ENCODE measurements around the gene TTLL9. TPM values are rescaled to one million over a fixed set of nuclear protein-coding genes. Genes with fewer than 3 reads are reported as not detected.

TTLL9 gene
- total RNA-seq, 3 donors from 2014 or later, result 0.16 to 2.9 (median 0.98) TPM

- no peak for TF ChIP-seq CTCF (IDR thresholded peaks at IDR 0.05)
- no peak for TF ChIP-seq POLR2A (IDR thresholded peaks at IDR 0.05)
- no peak for TF ChIP-seq POLR2AphosphoS5 (IDR thresholded peaks at IDR 0.05)
- intact Hi-C loops (cut with DNase I; ENCODE audit: low total_unique reads), result loop anchor here (10.0 kb wide), 2 partner anchors 95 to 1135 kb away; partner anchors contain the start of gene PDRG1
- Histone ChIP-seq H3K9me3 (no peaks in the 10 kb centered on the region), H3K27me3 (peaks cover 0 to 8% of the 10 kb centered on the region in 2 donors), H3K36me3 (no peaks in the 10 kb centered on the region), H3K4me1 (no peaks in the 10 kb centered on the region), H3K4me3 (no peak overlapping the region), H3K27ac (no peak overlapping the region)
- no peak for DNase-seq (ENCODE audit: low spot score in 2 of 2)
Measured at GRCh38 chr20:31859998-31860380, 10.4 kb upstream of the TTLL9 start.

- Histone ChIP-seq H3K27me3 (peaks cover 0 to 8% of the 10 kb centered on the region in 2 donors), H3K9me3 (no peaks in the 10 kb centered on the region), H3K4me1 (no peaks in the 10 kb centered on the region), H3K27ac (no peak overlapping the region), H3K36me3 (no peaks in the 10 kb centered on the region), H3K4me3 (peak overlapping the region; percentile 41 to 78 (median 61))
- intact Hi-C loops (cut with DNase I; ENCODE audit: low total_unique reads), result no loop called here
- peak in 1 of 2 donors; percentile 54 for DNase-seq (ENCODE audit: low spot score in 2 of 2)
- no peak for TF ChIP-seq CTCF (IDR thresholded peaks at IDR 0.05)
- no peak for TF ChIP-seq POLR2AphosphoS5 (IDR thresholded peaks at IDR 0.05)
- TF ChIP-seq POLR2A (IDR thresholded peaks at IDR 0.05), result no peak
Measured at GRCh38 chr20:31860390-31861134, 9.9 kb upstream of the TTLL9 start.

GRCh38 chr20:31861135-31861384 lies 9.4 kb upstream of the TTLL9 start:
- no peak for TF ChIP-seq POLR2AphosphoS5 (IDR thresholded peaks at IDR 0.05)
- no peak for TF ChIP-seq CTCF (IDR thresholded peaks at IDR 0.05)
- TF ChIP-seq POLR2A (IDR thresholded peaks at IDR 0.05), result no peak
- intact Hi-C loops (cut with DNase I; ENCODE audit: low total_unique reads), result no loop called here

GRCh38 chr20:31861385-31862156 lies 8.9 kb upstream of the TTLL9 start:
- Histone ChIP-seq H3K36me3 (no peaks in the 10 kb centered on the region), H3K27me3 (peaks cover 0 to 8% of the 10 kb centered on the region in 2 donors), H3K27ac (no peak overlapping the region), H3K4me1 (no peaks in the 10 kb centered on the region), H3K9me3 (no peaks in the 10 kb centered on the region), H3K4me3 (peak overlapping the region; percentile 41 to 78 (median 61))
- intact Hi-C loops (cut with DNase I; ENCODE audit: low total_unique reads), result no loop called here
- TF ChIP-seq POLR2A (IDR thresholded peaks at IDR 0.05) (no peak), POLR2AphosphoS5 (IDR thresholded peaks at IDR 0.05) (no peak), CTCF (IDR thresholded peaks at IDR 0.05) (no peak)
- DNase-seq (ENCODE audit: low spot score in 2 of 2), result peak in 1 of 2 donors; percentile 58

More at GRCh38 chr20:31861135-31861384, 9.4 kb upstream of the TTLL9 start:
- no peaks in the 10 kb centered on the region for H3K36me3 ChIP-seq
- peak overlapping the region; percentile 41 to 78 (median 61) for H3K4me3 ChIP-seq
- H3K27ac ChIP-seq, result no peak overlapping the region
- H3K27me3 ChIP-seq, result peaks cover 0 to 8% of the 10 kb centered on the region in 2 donors
- DNase-seq (ENCODE audit: low spot score in 2 of 2), result no peak
- H3K4me1 ChIP-seq, result no peaks in the 10 kb centered on the region
- no peaks in the 10 kb centered on the region for H3K9me3 ChIP-seq

- H3K27ac ChIP-seq, result no peak overlapping the region
- H3K27me3 ChIP-seq, result peaks cover 0 to 5% of the 10 kb centered on the region in 2 donors
- intact Hi-C loops (cut with DNase I; ENCODE audit: low total_unique reads), result no loop called here
- H3K4me3 ChIP-seq, result peak overlapping the region in 2 of 3 donors; percentile 61 to 78
- no peaks in the 10 kb centered on the region for H3K36me3 ChIP-seq
- TF ChIP-seq POLR2A (IDR thresholded peaks at IDR 0.05), result no peak
- TF ChIP-seq CTCF (IDR thresholded peaks at IDR 0.05), result no peak
- TF ChIP-seq POLR2AphosphoS5 (IDR thresholded peaks at IDR 0.05), result no peak
- no peak for DNase-seq (ENCODE audit: low spot score in 2 of 2)
- H3K4me1 ChIP-seq, result no peaks in the 10 kb centered on the region
- no peaks in the 10 kb centered on the region for H3K9me3 ChIP-seq
Measured at GRCh38 chr20:31862157-31862470, 8.3 kb upstream of the TTLL9 start.

Measured in breast epithelium (tissue), 4 donors.